ENCODE data around the gene ZDHHC24.
"Not testable (repeated sequence)": the region's sequence is repeated elsewhere in the genome, so short reads cannot be mapped to it uniquely, and the experiment has no call there.

The ZDHHC24 gene

DNA sequence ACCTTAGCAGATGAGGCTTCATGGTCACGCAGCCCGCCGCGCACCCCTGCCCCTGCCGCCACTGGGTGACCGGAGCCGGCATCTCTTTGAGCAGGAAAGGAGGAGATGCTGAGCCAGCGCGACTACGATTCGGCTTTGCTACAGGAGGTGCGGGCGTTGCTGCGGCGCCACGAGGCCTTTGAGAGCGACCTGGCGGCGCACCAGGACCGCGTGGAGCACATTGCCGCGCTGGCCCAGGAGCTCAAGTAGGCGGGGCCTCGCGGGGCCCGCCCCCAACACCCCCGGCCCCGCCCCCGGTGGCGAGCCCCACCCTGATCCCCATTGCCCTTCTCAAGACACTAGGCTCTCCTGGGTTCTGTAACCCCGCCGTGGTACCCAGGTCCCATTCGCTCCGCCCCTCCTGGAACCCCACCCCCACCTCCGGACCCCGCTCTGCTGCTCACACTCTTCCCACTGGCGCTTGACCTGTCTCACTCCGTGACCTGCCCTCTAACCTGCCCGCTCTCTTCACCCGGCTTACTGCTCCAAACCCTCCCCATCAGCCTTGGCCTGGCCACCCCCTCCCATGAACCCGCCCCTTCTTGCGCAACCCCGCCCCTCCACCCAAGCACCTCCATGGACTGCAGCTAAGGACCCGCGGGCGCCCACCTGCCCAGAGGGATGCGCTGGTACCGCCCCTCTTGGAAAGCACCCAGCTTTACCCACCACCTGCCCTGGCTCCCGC lies 13.5 kb upstream of the ZDHHC24 start:
- no peaks in the 10 kb centered on the region for H3K36me3 Mint-ChIP-seq
- H3K9me3 Mint-ChIP-seq: no peaks in the 10 kb centered on the region
- no peak overlapping the region for H3K27ac Mint-ChIP-seq
- H3K4me1 Mint-ChIP-seq: peaks cover 6% of the 10 kb centered on the region
- H3K4me3 Mint-ChIP-seq: peak overlapping the region; percentile 51
- peaks cover 4% of the 10 kb centered on the region for H3K27me3 Mint-ChIP-seq

DNA sequence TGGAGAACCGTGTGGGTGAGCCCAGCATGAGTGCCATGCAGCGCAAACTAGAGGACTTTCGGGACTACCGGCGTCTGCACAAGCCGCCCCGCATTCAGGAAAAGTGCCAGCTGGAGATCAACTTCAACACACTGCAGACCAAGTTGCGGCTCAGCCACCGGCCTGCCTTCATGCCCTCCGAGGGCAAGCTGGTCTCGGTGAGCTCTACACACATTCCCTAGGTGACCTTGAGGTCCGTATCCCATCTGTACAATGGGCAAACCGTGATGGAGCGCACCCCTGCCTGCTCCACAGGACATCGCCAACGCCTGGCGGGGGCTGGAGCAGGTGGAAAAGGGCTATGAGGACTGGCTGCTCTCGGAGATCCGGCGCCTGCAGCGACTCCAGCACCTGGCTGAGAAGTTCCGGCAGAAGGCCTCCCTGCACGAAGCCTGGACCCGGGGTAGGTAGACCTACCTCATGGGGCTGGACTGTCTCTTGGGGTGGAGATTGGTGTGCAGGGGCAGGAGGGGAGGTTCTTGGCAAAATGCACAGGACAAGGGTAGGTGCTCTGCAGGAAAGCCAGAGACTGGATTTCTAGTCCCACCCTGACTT lies 12.0 kb upstream of the ZDHHC24 start:
- H3K27me3 Mint-ChIP-seq: peaks cover 4% of the 10 kb centered on the region
- no peak overlapping the region for H3K27ac Mint-ChIP-seq
- no peak overlapping the region for H3K4me3 Mint-ChIP-seq
- H3K4me1 Mint-ChIP-seq: peaks cover 6% of the 10 kb centered on the region
- no peaks in the 10 kb centered on the region for H3K36me3 Mint-ChIP-seq
- H3K9me3 Mint-ChIP-seq: no peaks in the 10 kb centered on the region

DNA sequence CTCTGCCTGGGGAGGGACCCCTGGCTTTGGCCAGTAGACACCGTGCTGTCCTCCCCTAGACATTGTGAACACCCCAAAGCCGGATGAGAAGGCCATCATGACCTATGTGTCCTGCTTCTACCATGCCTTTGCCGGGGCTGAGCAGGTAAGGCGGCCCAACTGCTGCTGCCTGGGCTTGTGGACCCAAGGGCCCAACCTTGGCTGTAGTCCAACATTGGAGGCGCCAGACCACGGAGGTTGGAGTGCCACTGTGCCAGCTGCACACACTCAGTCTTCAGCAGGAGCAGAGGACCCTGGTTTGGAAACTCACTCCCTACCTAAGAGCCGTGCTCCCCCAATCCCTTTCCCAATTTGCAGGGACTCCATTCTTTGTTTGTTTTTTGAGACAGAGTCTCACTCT lies 10.2 kb upstream of the ZDHHC24 start:
- H3K27ac Mint-ChIP-seq: no peak overlapping the region
- H3K36me3 Mint-ChIP-seq: no peaks in the 10 kb centered on the region
- H3K27me3 Mint-ChIP-seq: peaks cover 4% of the 10 kb centered on the region
- peaks cover 6% of the 10 kb centered on the region for H3K4me1 Mint-ChIP-seq
- H3K9me3 Mint-ChIP-seq: no peaks in the 10 kb centered on the region
- no peak overlapping the region for H3K4me3 Mint-ChIP-seq

DNA sequence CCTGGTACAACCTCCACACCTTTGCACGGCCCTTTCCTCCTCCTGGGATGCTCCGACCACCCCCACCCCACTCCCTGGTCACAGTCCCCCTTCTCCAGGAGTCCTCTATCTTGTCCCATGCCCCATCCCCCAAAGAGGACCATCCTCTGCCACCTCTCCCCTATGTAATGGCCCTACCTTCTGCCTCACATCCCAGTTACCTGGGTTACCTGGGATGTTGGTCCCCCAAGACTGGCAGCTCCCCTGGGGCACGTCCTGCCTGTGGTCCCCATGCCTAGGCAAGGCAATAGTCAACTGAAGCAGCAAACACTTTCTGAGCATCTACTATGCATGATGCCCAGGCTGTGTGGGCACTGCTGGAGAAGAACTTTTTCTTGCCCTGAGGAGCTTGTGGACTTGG lies 9.6 kb upstream of the ZDHHC24 start:
- Mint-ChIP-seq H3K4me1 (peaks cover 6% of the 10 kb centered on the region), H3K9me3 (no peaks in the 10 kb centered on the region), H3K36me3 (no peaks in the 10 kb centered on the region), H3K27me3 (peaks cover 4% of the 10 kb centered on the region), H3K27ac (no peak overlapping the region), H3K4me3 (no peak overlapping the region)

DNA sequence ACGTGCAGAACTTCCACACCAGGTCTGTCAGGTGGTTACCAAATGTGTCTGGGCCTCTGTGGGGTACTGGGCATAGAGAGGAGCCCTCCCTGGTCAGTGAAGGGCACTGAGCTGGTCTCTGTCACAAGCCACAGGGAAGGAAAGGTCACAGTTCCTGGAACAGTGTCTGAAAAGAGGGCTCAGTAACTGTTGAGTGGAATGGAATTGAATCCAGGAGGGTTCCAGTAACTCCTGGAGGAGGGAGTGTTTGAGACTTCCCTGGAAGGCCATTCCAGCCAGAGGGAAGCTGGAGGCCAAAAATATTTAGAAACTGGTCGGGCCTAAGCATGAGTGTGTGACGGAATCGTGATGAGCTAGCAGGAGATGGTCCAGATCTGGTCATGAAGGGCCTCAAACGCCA lies 8.8 kb upstream of the ZDHHC24 start:
- peaks cover 4% of the 10 kb centered on the region for H3K27me3 Mint-ChIP-seq
- H3K9me3 Mint-ChIP-seq: no peaks in the 10 kb centered on the region
- no peak overlapping the region for H3K4me3 Mint-ChIP-seq
- no peaks in the 10 kb centered on the region for H3K36me3 Mint-ChIP-seq
- no peak overlapping the region for H3K27ac Mint-ChIP-seq
- H3K4me1 Mint-ChIP-seq: peaks cover 6% of the 10 kb centered on the region

DNA sequence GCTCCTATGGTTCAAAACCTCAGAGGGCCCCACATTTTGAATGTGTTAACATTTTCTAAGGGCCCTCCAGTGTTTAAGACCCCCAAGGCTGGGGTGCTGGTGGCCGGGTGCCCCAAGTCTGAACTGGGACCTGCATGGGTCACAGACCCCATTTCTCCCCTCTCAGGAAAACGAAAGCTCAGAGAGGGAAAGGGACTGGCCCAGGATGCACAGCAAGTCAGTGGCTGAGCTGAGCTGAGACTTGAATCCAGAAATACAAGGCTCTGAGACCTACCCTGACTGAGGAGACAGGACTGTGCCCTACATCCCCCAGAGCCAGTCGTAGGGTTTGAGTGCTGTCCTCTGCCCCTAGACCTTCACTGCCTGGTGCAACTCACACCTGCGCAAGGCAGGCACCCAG lies 5.0 kb upstream of the ZDHHC24 start:
- H3K27ac Mint-ChIP-seq: no peak overlapping the region
- no peaks in the 10 kb centered on the region for H3K27me3 Mint-ChIP-seq
- no peaks in the 10 kb centered on the region for H3K36me3 Mint-ChIP-seq
- no peaks in the 10 kb centered on the region for H3K9me3 Mint-ChIP-seq
- no peak overlapping the region for H3K4me3 Mint-ChIP-seq
- H3K4me1 Mint-ChIP-seq: no peaks in the 10 kb centered on the region

DNA sequence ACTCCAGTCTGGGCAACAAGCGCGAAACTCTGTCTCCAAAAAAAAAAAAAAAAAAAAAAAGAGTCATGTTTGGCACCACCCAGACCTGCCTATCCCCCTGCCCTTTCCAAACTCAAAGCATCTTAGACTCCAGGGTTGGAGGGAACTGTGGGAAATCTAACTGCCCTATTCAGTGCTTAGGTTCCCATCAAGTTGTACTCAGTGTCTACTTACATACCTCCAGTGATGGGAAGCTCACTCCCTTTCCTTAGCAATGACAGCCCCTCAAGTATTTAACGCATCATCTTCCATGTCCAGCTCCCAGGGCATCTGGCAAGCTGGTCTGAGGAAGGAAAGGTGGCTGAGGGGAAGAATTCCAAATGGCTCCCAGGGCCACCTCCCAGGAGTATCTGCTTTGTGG lies 3.8 kb upstream of the ZDHHC24 start:
- no peaks in the 10 kb centered on the region for H3K9me3 Mint-ChIP-seq
- H3K36me3 Mint-ChIP-seq: no peaks in the 10 kb centered on the region
- H3K4me3 Mint-ChIP-seq: no peak overlapping the region
- H3K27me3 Mint-ChIP-seq: no peaks in the 10 kb centered on the region
- H3K27ac Mint-ChIP-seq: no peak overlapping the region
- H3K4me1 Mint-ChIP-seq: peaks cover 8% of the 10 kb centered on the region

DNA sequence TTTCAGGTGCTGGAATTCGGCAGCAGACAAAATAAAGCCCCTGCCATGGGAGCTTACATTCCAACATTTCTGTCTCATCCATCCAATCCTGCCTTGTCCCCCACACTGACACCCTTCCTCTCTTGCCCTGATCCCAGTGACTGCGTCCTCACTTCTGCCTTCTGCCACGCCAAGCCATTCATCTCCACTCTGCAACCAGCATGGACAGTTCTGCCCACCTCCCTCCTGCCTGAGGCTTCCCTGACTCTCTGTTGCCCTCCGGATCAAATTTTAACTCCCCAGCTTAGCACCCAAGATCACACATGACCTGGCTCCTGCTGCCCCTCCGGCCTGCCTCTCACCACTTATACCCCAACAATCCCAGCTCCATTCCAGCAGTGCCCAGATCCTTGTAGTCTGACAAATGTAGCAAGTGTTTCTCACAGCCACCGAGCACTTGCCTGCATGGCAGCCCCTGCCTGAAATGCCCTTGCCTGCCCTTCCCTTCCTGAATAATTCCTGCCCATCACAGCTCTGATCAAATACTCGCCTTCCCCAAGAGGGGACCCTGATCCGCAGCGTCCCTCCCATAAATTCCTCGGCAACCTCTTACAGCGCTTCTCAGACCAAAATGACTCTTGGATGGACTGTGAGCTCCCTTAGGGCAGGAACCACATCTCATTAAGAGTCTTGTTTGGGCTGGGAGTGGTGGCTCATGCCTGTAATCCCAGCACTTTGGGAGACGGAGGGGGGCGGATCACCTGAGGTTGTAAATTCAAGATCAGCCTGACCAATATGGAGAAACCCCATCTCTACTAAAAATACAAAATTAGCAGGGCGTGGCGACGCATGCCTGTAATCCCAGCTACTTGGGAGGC lies 3.2 kb upstream of the ZDHHC24 start:
- H3K4me1 Mint-ChIP-seq: peaks cover 14% of the 10 kb centered on the region
- H3K9me3 Mint-ChIP-seq: no peaks in the 10 kb centered on the region
- no peak overlapping the region for H3K27ac Mint-ChIP-seq
- no peaks in the 10 kb centered on the region for H3K36me3 Mint-ChIP-seq
- no peaks in the 10 kb centered on the region for H3K27me3 Mint-ChIP-seq
- peak overlapping the region; percentile 34 for H3K4me3 Mint-ChIP-seq

DNA sequence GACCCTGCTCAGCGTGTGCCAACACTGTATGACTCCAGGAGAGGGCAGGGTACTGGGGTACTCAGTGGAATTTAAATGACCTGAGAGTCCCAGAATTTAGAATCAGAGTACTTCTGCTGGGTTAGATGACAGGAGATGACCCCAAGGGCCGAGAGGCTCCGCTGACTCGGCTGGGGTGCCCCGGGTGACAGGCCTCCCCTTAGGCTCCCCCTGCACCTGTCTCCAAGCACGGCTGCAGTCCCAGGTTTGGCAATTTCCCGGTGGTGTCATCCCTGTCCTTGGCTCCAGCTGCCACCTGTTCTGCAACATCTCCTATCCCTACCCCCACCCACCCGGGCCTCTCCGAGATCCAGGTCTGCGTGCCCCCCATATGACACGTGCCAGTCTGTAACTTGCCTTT lies 2.2 kb upstream of the ZDHHC24 start:
- Mint-ChIP-seq H3K9me3 (no peaks in the 10 kb centered on the region), H3K36me3 (no peaks in the 10 kb centered on the region), H3K27me3 (no peaks in the 10 kb centered on the region)

DNA sequence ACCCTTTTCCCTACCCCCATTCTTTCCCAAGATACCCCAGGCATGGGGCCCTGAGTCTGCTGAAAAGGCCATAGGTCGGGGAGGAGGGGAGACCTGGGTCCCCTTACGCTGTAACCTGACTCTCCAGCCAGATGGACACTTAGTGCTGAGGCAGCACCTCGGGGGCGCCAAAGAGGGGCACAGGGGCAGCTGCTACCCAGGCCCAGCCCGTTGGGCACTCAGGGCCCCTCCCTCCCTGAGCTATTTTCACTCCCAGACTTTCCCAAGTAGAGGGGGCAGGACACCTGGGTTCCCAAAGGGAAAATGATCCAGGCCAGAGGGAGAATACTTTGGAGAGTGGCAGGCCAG lies 1.8 kb upstream of the ZDHHC24 start:
- H3K4me1 Mint-ChIP-seq: peaks cover 27% of the 10 kb centered on the region
- no peak overlapping the region for H3K27ac Mint-ChIP-seq
- no peaks in the 10 kb centered on the region for H3K9me3 Mint-ChIP-seq
- H3K4me3 Mint-ChIP-seq: no peak overlapping the region
- no peaks in the 10 kb centered on the region for H3K27me3 Mint-ChIP-seq
- no peaks in the 10 kb centered on the region for H3K36me3 Mint-ChIP-seq

More for the DNA sequence above, 2.2 kb upstream of the ZDHHC24 start:
- Mint-ChIP-seq H3K4me3 (no peak overlapping the region), H3K4me1 (peaks cover 22% of the 10 kb centered on the region), H3K27ac (no peak overlapping the region)

DNA sequence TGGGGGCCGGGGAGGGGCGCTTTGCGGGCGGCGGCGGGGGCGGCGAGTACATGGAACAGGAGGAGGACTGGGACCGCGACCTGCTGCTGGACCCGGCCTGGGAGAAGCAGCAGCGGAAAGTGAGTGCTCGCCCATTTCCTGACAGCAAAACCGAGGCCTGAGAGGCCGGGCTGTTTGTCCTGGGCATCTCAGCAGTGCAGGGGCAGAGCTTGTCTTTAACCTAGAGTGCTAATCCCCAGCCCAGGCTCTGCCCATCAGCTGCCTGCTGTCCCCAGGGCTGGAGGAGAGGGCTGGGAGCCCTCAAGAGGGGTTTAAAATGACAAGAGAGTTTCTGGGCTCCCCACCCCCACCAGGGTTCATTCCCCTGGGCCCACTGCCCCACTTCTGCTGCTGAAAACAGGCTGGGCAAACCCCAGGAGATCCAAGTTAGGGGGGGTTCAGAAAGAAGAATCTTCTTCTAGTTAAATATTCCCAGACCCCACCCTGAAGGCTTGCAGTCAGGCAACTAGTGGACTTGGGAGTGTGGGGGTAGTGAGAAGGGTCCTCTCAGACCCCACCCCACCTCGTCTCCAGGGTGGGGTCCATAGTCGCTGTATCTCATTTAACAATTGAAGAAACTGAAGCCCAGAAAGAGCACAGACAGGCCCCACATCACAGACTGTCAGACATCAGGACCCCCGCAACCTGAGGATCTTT lies 1.3 kb upstream of the ZDHHC24 start:
- no peaks in the 10 kb centered on the region for H3K36me3 Mint-ChIP-seq
- H3K27me3 Mint-ChIP-seq: no peaks in the 10 kb centered on the region
- no peak overlapping the region for H3K27ac Mint-ChIP-seq
- peak overlapping the region; percentile 86 for H3K4me3 Mint-ChIP-seq
- H3K9me3 Mint-ChIP-seq: no peaks in the 10 kb centered on the region
- H3K4me1 Mint-ChIP-seq: peaks cover 32% of the 10 kb centered on the region

DNA sequence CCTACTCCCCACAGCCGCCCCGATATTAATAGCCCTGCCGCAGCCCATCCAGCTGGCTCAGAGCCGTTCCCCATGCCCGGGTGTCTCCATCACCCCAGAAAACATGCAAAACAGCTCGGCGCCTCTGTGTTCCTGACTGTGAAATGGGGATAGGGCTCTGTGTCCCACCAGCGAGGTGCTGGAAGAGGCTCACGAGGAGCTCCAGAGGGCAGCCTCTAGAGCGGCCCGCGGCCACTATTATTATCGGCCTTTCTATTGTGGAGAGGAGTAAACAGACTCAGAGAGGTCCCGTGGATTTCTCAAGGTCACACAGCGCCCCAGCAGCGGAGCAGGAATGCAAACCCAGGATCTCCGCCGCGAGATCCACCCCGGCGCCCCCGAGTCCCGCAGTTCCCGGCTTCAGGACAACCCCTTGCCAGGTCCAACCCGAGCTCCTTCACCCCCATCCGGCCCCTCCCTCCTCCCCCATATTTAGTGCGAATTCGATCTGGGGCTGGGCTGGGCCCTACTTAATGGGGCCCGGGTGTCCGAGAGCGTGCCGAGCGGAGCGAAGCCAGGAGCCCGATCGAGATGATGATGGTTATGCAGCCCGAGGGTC lies 619 bp upstream of the ZDHHC24 start, which contains the start of gene ACTN3:
Gene ACTN3 (plus strand): TSS at position 536 of the 598 bp plus-strand sequence. CDS start 35 bp downstream, at position 571.
- Mint-ChIP-seq H3K27me3 (no peaks in the 10 kb centered on the region), H3K36me3 (peaks cover 2% of the 10 kb centered on the region), H3K4me3 (peak within 1 kb of the TSS; percentile 86), H3K9me3 (no peaks in the 10 kb centered on the region), H3K27ac (peak within 1 kb of the TSS; percentile 24), H3K4me1 (peaks cover 38% of the 10 kb centered on the region)

DNA sequence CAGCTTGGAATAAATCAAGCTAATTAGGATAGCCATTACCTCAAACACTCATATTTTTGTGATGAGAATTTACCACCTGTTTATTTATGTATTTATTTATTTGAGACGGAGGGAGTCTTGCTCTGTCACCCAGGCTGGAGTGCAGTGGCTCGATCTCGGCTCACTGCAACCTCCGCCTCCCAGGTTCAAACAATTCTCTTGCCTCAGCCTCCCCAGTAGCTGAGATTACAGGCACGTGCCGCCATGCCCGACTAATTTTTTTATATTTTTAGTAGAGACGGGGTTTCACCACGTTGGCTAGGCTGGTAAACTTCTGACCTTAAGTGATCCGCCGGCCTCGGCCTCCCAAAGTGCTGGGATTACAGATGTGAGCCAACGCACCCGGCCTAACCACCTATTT lies 896 bp downstream of the ZDHHC24 start:
- H3K9me3 Mint-ChIP-seq, H3K27ac Mint-ChIP-seq, H3K36me3 Mint-ChIP-seq, H3K27me3 Mint-ChIP-seq: not testable (repeated sequence)
- Mint-ChIP-seq H3K4me3 (peak overlapping the region; percentile 87), H3K4me1 (peaks cover 44% of the 10 kb centered on the region)

DNA sequence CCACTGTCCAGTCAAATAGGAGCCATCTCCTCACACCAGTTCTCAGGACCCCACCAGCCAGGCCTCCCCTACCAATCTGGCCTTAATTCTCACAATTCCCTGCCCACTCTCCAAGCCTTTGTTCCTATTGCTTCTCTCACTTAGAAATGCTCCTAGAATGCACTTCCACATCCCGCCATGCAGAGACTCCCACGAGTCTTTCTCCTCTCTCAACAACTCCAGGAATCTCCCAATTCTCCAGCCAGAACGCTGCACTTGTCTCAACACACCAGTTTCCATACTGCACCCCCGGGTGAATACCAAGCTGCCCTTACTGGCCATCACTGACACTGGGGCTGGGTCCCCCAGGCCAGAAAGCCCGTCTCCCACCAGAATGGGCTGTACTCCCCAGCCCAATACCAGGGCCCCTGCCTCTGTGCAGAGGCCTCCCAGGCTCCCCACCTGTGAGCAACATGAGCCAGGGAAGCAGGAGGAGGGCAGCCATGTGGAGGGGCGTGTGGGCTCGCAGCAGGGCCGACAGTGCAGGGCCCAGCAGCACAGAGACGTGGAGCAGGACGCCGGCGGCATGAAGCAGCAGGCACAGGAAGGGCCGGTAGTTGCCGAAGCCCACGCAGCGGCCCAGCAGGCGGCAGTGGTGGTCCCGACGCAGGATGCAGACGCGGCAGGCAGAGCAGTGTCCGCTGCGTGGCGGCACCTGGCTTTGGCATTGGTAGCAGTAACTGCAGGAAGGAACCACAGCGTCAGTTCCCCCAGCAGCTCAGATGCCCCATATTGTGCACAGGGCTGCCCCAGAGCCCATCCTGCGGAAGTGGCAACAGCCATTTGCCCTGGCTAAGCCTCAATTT lies 2.4 kb downstream of the ZDHHC24 start:
- peak overlapping the region; percentile 92 for H3K27ac Mint-ChIP-seq
- H3K4me1 Mint-ChIP-seq: peaks cover 44% of the 10 kb centered on the region
- no peaks in the 10 kb centered on the region for H3K9me3 Mint-ChIP-seq
- H3K36me3 Mint-ChIP-seq: peaks cover 4% of the 10 kb centered on the region
- peak overlapping the region; percentile 71 for H3K4me3 Mint-ChIP-seq
- H3K27me3 Mint-ChIP-seq: no peaks in the 10 kb centered on the region
